H9 (cell line): ENCODE measurements around the gene CEACAM4. TPM values are rescaled to one million over a fixed set of nuclear protein-coding genes. Genes with fewer than 3 reads are reported as not detected.

Experiments
- DNase-seq: peaks from one replicate; pipeline ENCODE4 v3.0.0-alpha.2; 2017
- H2AFZ ChIP-seq: one replicate; pipeline ENCODE4 v1.6.1; 2013; ENCODE audit warnings: mild to moderate bottlenecking, low read length, control low read depth, moderate library complexity
- H2AK5ac ChIP-seq: 2 replicates; pipeline ENCODE4 v1.6.1; 2013; ENCODE audit warnings: low read length, control low read depth, mixed read lengths; ENCODE audit not compliant: insufficient read length
- H2BK120ac ChIP-seq: one replicate; pipeline ENCODE4 v1.6.1; 2013; ENCODE audit warnings: low read depth, mild to moderate bottlenecking, low read length, control low read depth, inconsistent platforms; ENCODE audit not compliant: poor library complexity, severe bottlenecking
- H2BK12ac ChIP-seq: 2 replicates; pipeline ENCODE4 v1.6.1; 2013; ENCODE audit warnings: low read length, control low read depth, mixed read lengths, low read depth; ENCODE audit not compliant: insufficient read length
- H2BK15ac ChIP-seq: 2 replicates; pipeline ENCODE4 v1.6.1; 2013; ENCODE audit warnings: low read depth, low read length, control low read depth
- H2BK20ac ChIP-seq: one replicate; pipeline ENCODE4 v1.6.1; 2013; ENCODE audit warnings: low read depth, mild to moderate bottlenecking, low read length, control low read depth, inconsistent platforms; ENCODE audit not compliant: poor library complexity, severe bottlenecking
- H2BK5ac ChIP-seq: 2 replicates; pipeline ENCODE4 v1.6.1; 2013; ENCODE audit warnings: low read length, control low read depth, mixed read lengths; ENCODE audit not compliant: insufficient read length
- H3K14ac ChIP-seq: 2 replicates; pipeline ENCODE4 v1.6.1; 2013; ENCODE audit warnings: low read length, control low read depth; ENCODE audit not compliant: insufficient read depth
- H3K18ac ChIP-seq: 2 replicates; pipeline ENCODE4 v1.6.1; 2013; ENCODE audit warnings: low read depth, mild to moderate bottlenecking, mixed read lengths, low read length, control low read depth; ENCODE audit not compliant: insufficient read length
- H3K23ac ChIP-seq: 2 replicates; pipeline ENCODE4 v1.6.1; 2013; ENCODE audit warnings: low read length, control low read depth, mixed read lengths, low read depth; ENCODE audit not compliant: insufficient read length
- H3K23me2 ChIP-seq: 2 replicates; pipeline ENCODE4 v1.6.1; 2013; ENCODE audit warnings: low read depth, mild to moderate bottlenecking, mixed read lengths, low read length, control low read depth; ENCODE audit not compliant: insufficient read length, poor library complexity, severe bottlenecking
- H3K27ac ChIP-seq: 2 replicates; pipeline ENCODE4 v1.5.1; 2013; ENCODE audit warnings: low read length, control low read depth, mixed read lengths, low read depth; ENCODE audit not compliant: insufficient read length
- H3K27me3 ChIP-seq: 2 replicates; pipeline ENCODE4 v1.6.1; 2013; ENCODE audit warnings: low read length, control low read depth, inconsistent platforms; ENCODE audit not compliant: insufficient read depth
- H3K4ac ChIP-seq: 2 replicates; pipeline ENCODE4 v1.6.1; 2013; ENCODE audit warnings: low read depth, mild to moderate bottlenecking, control low read depth, inconsistent platforms, low read length, moderate library complexity
- H3K4me1 ChIP-seq: 2 replicates; pipeline ENCODE4 v1.6.1; 2013; ENCODE audit warnings: low read length, control low read depth, inconsistent platforms; ENCODE audit not compliant: insufficient read depth
- H3K4me2 ChIP-seq: 2 replicates; pipeline ENCODE4 v1.6.1; 2013; ENCODE audit warnings: low read length, control low read depth, mixed read lengths; ENCODE audit not compliant: insufficient read length, insufficient read depth
- H3K56ac ChIP-seq: 2 replicates; pipeline ENCODE4 v1.6.1; 2013; ENCODE audit warnings: low read depth, mild to moderate bottlenecking, mixed read lengths, low read length, control low read depth; ENCODE audit not compliant: insufficient read length
- H3K79me1 ChIP-seq: 2 replicates; pipeline ENCODE4 v1.6.1; 2013; ENCODE audit warnings: low read depth, mild to moderate bottlenecking, moderate library complexity, low read length, control low read depth, inconsistent platforms; ENCODE audit not compliant: insufficient read depth, poor library complexity, severe bottlenecking
- H3K79me2 ChIP-seq: 2 replicates; pipeline ENCODE4 v1.6.1; 2013; ENCODE audit warnings: low read length, control low read depth, inconsistent platforms; ENCODE audit not compliant: insufficient read depth
- H3K9ac ChIP-seq: 2 replicates; pipeline ENCODE4 v1.6.1; 2013; ENCODE audit warnings: low read length, control low read depth, mixed read lengths; ENCODE audit not compliant: insufficient read length; ENCODE audit errors: extremely low read depth
- H3K9me3 ChIP-seq: one replicate; pipeline ENCODE4 v1.6.1; 2013; ENCODE audit warnings: low read depth, low read length, inconsistent platforms; ENCODE audit not compliant: control insufficient read depth
- H3T11ph ChIP-seq: one replicate; pipeline ENCODE4 v1.6.1; 2013; ENCODE audit warnings: mild to moderate bottlenecking, low read length, control low read depth, inconsistent platforms
- H4K20me1 ChIP-seq: one replicate; pipeline ENCODE4 v1.6.1; 2013; ENCODE audit not compliant: control insufficient read depth, insufficient read length, insufficient read depth
- H4K5ac ChIP-seq: 2 replicates; pipeline ENCODE4 v1.6.1; 2013; ENCODE audit warnings: low read depth, mild to moderate bottlenecking, mixed read lengths, low read length, control low read depth; ENCODE audit not compliant: insufficient read length
- H4K8ac ChIP-seq: replicated peaks from 2 replicates; pipeline ENCODE4 v1.6.1; 2013; ENCODE audit warnings: low read length, control low read depth, mixed read lengths, low read depth; ENCODE audit not compliant: insufficient read length
- H4K91ac ChIP-seq: 2 replicates; pipeline ENCODE4 v1.6.1; 2013; ENCODE audit warnings: low read depth, mild to moderate bottlenecking, moderate library complexity, mixed read lengths, low read length, control low read depth; ENCODE audit not compliant: insufficient read length
- H3K27ac Mint-ChIP-seq, 3 experiments: 2 replicates in 2 of 3; 3 replicates in 1 of 3; pipeline ENCODE4 v1.8.0; 2020 to 2021; ENCODE audit warnings: mixed read lengths in 3 of 3, mild to moderate bottlenecking in 1 of 3, moderate library complexity in 1 of 3
- H3K27me3 Mint-ChIP-seq: 2 replicates; pipeline ENCODE4 v1.8.0; 2021; ENCODE audit warnings: low read depth, mild to moderate bottlenecking, moderate library complexity, mixed read lengths
- H3K36me3 Mint-ChIP-seq, 3 experiments: 2 replicates in 2 of 3; 3 replicates in 1 of 3; pipeline ENCODE4 v1.8.0; 2020 to 2021; ENCODE audit warnings: low read depth in 3 of 3, mixed read lengths in 3 of 3; ENCODE audit not compliant: insufficient read depth in 1 of 3
- H3K4me1 Mint-ChIP-seq, 2 experiments: 2 replicates each; pipeline ENCODE4 v1.8.0; 2020; ENCODE audit warnings: mixed read lengths in 2 of 2
- H3K4me3 Mint-ChIP-seq, 2 experiments: 2 replicates in 1 of 2; 3 replicates in 1 of 2; pipeline ENCODE4 v1.8.0; 2020 to 2021; ENCODE audit warnings: mild to moderate bottlenecking in 2 of 2, mixed read lengths in 2 of 2, moderate library complexity in 1 of 2
- H3K9me3 Mint-ChIP-seq, 2 experiments: 2 replicates in 1 of 2; 3 replicates in 1 of 2; pipeline ENCODE4 v1.8.0; 2020; ENCODE audit warnings: mild to moderate bottlenecking in 2 of 2, mixed read lengths in 2 of 2, moderate library complexity in 1 of 2
- CTCF ChIP-seq: fragments of 200-600 bp; sonication (generic); conservative IDR thresholded peaks from 3 replicates; pipeline ENCODE4 v1.8.0; 2021; ENCODE audit warnings: antibody characterized with exemption, mild to moderate bottlenecking
- WGBS: extraction: QIAGEN DNeasy Blood & Tissue Kit; methylation state at CpG from one replicate; pipeline ENCODE4 v1.1.7; 2013; ENCODE audit warnings: missing lambda C conversion rate, low lambda C conversion rate, mixed read lengths; ENCODE audit not compliant: insufficient read length; ENCODE audit errors: extremely low coverage; 5-methylcytosine and 5-hydroxymethylcytosine counted together
- total RNA-seq: library from RNA; stranded (reverse); gene quantifications from 2 replicates; pipeline ENCODE4 v1.2.1, GENCODE V29; 2021

CEACAM4 gene
- total RNA-seq, 1 experiment from 2014 or later: not detected

- no peaks in the 10 kb centered on the region; the same call in none of the 2 replicates for H3K27me3 Mint-ChIP-seq
- TF ChIP-seq CTCF: no peak
- no peak overlapping the region for H3K9ac ChIP-seq
- H4K5ac ChIP-seq: no peak overlapping the region
- no peak overlapping the region for H2BK15ac ChIP-seq
- no peak overlapping the region for H2BK20ac ChIP-seq
- peaks cover 93 to 99% of the 10 kb centered on the region in 2 experiments for H3K9me3 Mint-ChIP-seq
- H2BK12ac ChIP-seq: no peak overlapping the region
- no peaks in the 10 kb centered on the region for H3K4me1 ChIP-seq
- H3K9me3 ChIP-seq: peaks cover 42% of the 10 kb centered on the region
- no peak overlapping the region for H2AK5ac ChIP-seq
- H3K79me2 ChIP-seq: no peaks in the 10 kb centered on the region
- H3K4me3 Mint-ChIP-seq: no peak overlapping the region
- H3K79me1 ChIP-seq: no peaks in the 10 kb centered on the region
- no peak overlapping the region for H3K27ac ChIP-seq
- no CpG with 5 or more reads among the region's 2 CpGs for WGBS
- no peak overlapping the region for H3K56ac ChIP-seq
- no peak overlapping the region for H4K91ac ChIP-seq
- no peak overlapping the region for H3K4me2 ChIP-seq
- H4K8ac ChIP-seq: no peak overlapping the region
- no peak overlapping the region for H3K14ac ChIP-seq
- H3K23me2 ChIP-seq: no peaks in the 10 kb centered on the region
- H3T11ph ChIP-seq: no peak overlapping the region
- no peak overlapping the region for H3K4ac ChIP-seq
- no peak overlapping the region for H2BK120ac ChIP-seq
- H2BK5ac ChIP-seq: no peak overlapping the region
- no peaks in the 10 kb centered on the region for H4K20me1 ChIP-seq
- no peak overlapping the region; a peak in 1 of 7 replicates for H3K27ac Mint-ChIP-seq
- DNase-seq: no peak
- H3K23ac ChIP-seq: no peak overlapping the region
- no peak overlapping the region for H3K18ac ChIP-seq
- peaks cover 0 to 39% (median 4%) of the 10 kb centered on the region in 3 experiments; a peak in 3 of 7 replicates for H3K36me3 Mint-ChIP-seq
- no peak overlapping the region for H2AFZ ChIP-seq
- H3K27me3 ChIP-seq: no peaks in the 10 kb centered on the region
- H3K4me1 Mint-ChIP-seq: no peaks in the 10 kb centered on the region
These were observed 39.2 kb upstream of the CEACAM4 start for GRCh38 chr19:41666075-41666474.
